ENCODE measurements around the gene TRMT5. TPM values are rescaled to one million over a fixed set of nuclear protein-coding genes. Genes with fewer than 3 reads are reported as not detected.

Gene TRMT5
- total and polyA plus RNA-seq, 9 of the 15 experiments (the other 6 are each of a cell fraction or from before 2014, with no cell fraction given) = 8.4 to 20.0 (median 15.1) TPM

- TF ChIP-seq, protein P1, sequence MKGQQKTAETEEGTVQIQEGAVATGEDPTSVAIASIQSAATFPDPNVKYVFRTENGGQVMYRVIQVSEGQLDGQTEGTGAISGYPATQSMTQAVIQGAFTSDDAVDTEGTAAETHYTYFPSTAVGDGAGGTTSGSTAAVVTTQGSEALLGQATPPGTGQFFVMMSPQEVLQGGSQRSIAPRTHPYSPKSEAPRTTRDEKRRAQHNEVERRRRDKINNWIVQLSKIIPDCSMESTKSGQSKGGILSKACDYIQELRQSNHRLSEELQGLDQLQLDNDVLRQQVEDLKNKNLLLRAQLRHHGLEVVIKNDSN (CRISPR knock-in tag; IDR thresholded peaks at IDR 0.05) = no peak
- TF ChIP-seq E2F4 (CRISPR knock-in tag; IDR thresholded peaks at IDR 0.05; ENCODE audit: low read depth) (no peak), PTBP1 (IDR thresholded peaks at IDR 0.05; ENCODE audit: low read depth, low read length) (no peak)
These were observed 49.7 kb downstream of the TRMT5 start (continued) for GRCh38 chr14:60931218-60931617.

GRCh38 chr14:60926002-60926401, 54.9 kb downstream of the TRMT5 start:
- H3K9ac ChIP-seq (ENCODE audit: insufficient read depth in 1 of 2, low read depth in 2 of 2, low read length in 2 of 2) = no peak overlapping the region
- no TSS peak for BruUV-seq (replicated peaks)
- FAIRE-seq = no peak
- H3K4me1 ChIP-seq (replicated peaks in 1 of 2; ENCODE audit: control insufficient read depth in 2 of 2, insufficient read depth in 2 of 2, low read length in 2 of 2) = no peaks in the 10 kb centered on the region
- no peaks in the 10 kb centered on the region for H3K79me2 ChIP-seq (ENCODE audit: control insufficient read depth, insufficient read depth, low read length)
- H2AFZ ChIP-seq (ENCODE audit: low read depth, low read length) = no peak overlapping the region
- 87% methylated on average over 3 of the region's 3 CpGs for WGBS (ENCODE audit: insufficient coverage, low coverage, missing lambda C conversion rate)
- H3K9me3 ChIP-seq (replicated peaks; ENCODE audit: control insufficient read depth, insufficient read depth, low read depth, low read length) = no peaks in the 10 kb centered on the region; the same call in 1 of the 2 replicates
- H3K9me1 ChIP-seq (ENCODE audit: control insufficient read depth, insufficient read depth, low read length) = no peaks in the 10 kb centered on the region
- H3K4me3 ChIP-seq = no peak overlapping the region
- H4K20me1 ChIP-seq (replicated peaks; ENCODE audit: control insufficient read depth, insufficient read depth, low read length) = no peaks in the 10 kb centered on the region
- no peak overlapping the region for H3K4me2 ChIP-seq (ENCODE audit: insufficient read depth, low read length)
- intact Hi-C loops (cut with micrococcal nuclease) = no loop called here
- no peaks in the 10 kb centered on the region for H3K27me3 ChIP-seq (ENCODE audit: control insufficient read depth in 2 of 2, insufficient read depth in 2 of 2, low read length in 2 of 2)
- DNase-seq (ENCODE audit: extremely low read depth in 1 of 4, low spot score in 3 of 4) = no peak
- in situ Hi-C loops (cut with MboI) = no loop called here
- no peak for ATAC-seq
- CTCF ChIA-PET (ENCODE audit: low intra/inter-chr PET ratio) = no interaction called here
- POLR2A ChIA-PET = no interaction called here
- no peak overlapping the region for H3K27ac ChIP-seq (ENCODE audit: extremely low read depth, low read depth, low read length)
- no peak for TF ChIP-seq TGIF2 (CRISPR knock-in tag; IDR thresholded peaks at IDR 0.05)
- H3K36me3 ChIP-seq (ENCODE audit: control insufficient read depth, insufficient read depth, low read length) = no peaks in the 10 kb centered on the region
